GM19025 (cell line): ENCODE measurements around the gene PLEK2.
"Not testable (repeated sequence)": the region's sequence is repeated elsewhere in the genome, so short reads cannot be mapped to it uniquely, and the experiment has no call there.

Experiments
- ATAC-seq: cut with Tn5 transposase; IDR thresholded peaks from one replicate; pipeline ENCODE4 v1.9.1; 2021; ENCODE audit warnings: mild to moderate bottlenecking, low read depth, moderate library complexity; ENCODE audit not compliant: unreplicated experiment

PLEK2 gene

GRCh38 chr14:67370830-67371229, 41.1 kb downstream of the PLEK2 start:
- ATAC-seq = no peak

- no peak for ATAC-seq
These were observed 46.5 kb downstream of the PLEK2 start for GRCh38 chr14:67365476-67365875.

- peak; percentile 17 for ATAC-seq
These were observed 51.3 kb downstream of the PLEK2 start for GRCh38 chr14:67360470-67361206.

GRCh38 chr14:67359775-67360469, 52.0 kb downstream of the PLEK2 start, which contains the start of the genes ATP6V1D and EIF2S1:
TSS of gene ATP6V1D (minus strand) at chr14:67359804. CDS start at chr14:67359698, 106 bp downstream.
TSS of gene EIF2S1 (plus strand) at chr14:67360328. CDS start at chr14:67364768, 4,440 bp downstream.
- ATAC-seq = peak; percentile 89

- ATAC-seq = peak; percentile 3
These were observed 52.8 kb downstream of the PLEK2 start for GRCh38 chr14:67358924-67359774.

GRCh38 chr14:67357969-67358354, 54.0 kb downstream of the PLEK2 start:
- no peak for ATAC-seq

GRCh38 chr14:67357186-67357968, 54.6 kb downstream of the PLEK2 start:
- no peak for ATAC-seq

GRCh38 chr14:67352055-67352454, 59.9 kb downstream of the PLEK2 start:
- no peak for ATAC-seq

- no peak for ATAC-seq
These were observed 66.4 kb downstream of the PLEK2 start for GRCh38 chr14:67345583-67345982.

- no peak for ATAC-seq
These were observed 68.2 kb downstream of the PLEK2 start for GRCh38 chr14:67343601-67344230.

GRCh38 chr14:67341231-67341630, 70.7 kb downstream of the PLEK2 start:
- ATAC-seq = not testable (repeated sequence)
